HG02571 (cell line): ENCODE measurements around the gene TTC8.
A peak's percentile ranks its signal among the peaks of the same experiment; 100 is the strongest.
"Not testable (repeated sequence)": the region's sequence is repeated elsewhere in the genome, so short reads cannot be mapped to it uniquely, and the experiment has no call there.

Source experiments
- ATAC-seq: cut with Tn5 transposase; IDR thresholded peaks from one replicate; pipeline ENCODE4 v1.9.1; 2021; ENCODE audit warnings: mild to moderate bottlenecking, moderate library complexity; ENCODE audit not compliant: unreplicated experiment

The TTC8 gene

DNA sequence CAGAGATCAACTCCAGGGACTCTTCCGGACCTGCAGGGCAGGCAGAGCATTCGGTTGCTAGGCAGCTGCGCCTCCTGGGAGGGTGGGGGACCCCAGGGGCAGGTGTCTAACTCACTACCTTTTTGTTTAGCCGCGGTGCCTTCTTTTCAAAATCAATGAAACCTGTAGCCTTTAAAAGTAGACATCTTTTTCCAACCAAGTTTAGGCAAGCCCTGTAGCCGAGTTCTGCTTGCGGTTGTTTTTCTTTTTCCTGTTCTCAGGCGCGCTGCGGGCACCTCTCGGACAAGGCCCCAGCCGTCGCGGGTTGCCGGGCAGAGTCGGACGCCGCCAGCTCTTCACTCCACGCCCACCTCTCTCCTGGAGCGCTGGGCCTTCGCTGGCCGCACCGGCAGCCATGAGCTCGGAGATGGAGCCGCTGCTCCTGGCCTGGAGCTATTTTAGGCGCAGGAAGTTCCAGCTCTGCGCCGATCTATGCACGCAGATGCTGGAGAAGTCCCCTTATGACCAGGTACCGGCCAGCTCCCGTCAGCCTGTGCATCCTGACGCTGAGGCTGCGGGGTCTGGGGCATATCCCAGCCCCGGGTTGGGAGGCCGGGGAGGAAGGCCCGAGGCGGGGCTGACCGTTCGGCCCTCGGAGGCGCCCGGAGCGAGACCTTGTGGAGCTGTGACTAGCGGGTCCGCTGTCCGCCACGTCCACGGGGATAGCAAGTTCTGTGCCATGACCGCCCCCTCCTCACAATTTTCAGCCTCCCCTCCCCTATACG lies at the start of gene TTC8:
Gene TTC8 (plus strand): TSS at position 338 of the 764 bp plus-strand sequence. CDS start 57 bp downstream, at position 395.
- peak; percentile 99 for ATAC-seq

GRCh38 chr14:88775532-88775931 lies 48.9 kb upstream of the TTC8 start:
- ATAC-seq = no peak

GRCh38 chr14:88785911-88786310 lies 38.5 kb upstream of the TTC8 start:
- ATAC-seq = no peak

GRCh38 chr14:88786715-88787114 lies 37.7 kb upstream of the TTC8 start:
- ATAC-seq = no peak

DNA sequence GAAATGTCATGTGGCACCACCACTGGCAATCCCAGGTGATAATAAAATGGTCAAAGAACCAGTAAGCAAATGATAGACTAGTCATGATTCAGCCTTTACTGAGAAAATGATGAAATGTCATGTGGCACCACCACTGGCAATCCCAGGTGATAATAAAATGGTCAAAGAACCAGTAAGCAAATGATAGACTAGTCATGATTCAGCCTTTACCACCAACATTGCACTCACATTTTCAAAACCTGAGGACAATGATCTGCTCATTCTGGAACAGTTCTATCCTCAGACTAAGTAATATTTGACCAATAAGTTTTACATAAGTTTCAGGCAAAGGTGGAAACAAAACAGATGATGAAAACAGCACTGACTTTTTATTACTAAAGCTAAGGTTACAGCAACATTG lies 34.9 kb upstream of the TTC8 start:
- ATAC-seq = not testable (repeated sequence)

DNA sequence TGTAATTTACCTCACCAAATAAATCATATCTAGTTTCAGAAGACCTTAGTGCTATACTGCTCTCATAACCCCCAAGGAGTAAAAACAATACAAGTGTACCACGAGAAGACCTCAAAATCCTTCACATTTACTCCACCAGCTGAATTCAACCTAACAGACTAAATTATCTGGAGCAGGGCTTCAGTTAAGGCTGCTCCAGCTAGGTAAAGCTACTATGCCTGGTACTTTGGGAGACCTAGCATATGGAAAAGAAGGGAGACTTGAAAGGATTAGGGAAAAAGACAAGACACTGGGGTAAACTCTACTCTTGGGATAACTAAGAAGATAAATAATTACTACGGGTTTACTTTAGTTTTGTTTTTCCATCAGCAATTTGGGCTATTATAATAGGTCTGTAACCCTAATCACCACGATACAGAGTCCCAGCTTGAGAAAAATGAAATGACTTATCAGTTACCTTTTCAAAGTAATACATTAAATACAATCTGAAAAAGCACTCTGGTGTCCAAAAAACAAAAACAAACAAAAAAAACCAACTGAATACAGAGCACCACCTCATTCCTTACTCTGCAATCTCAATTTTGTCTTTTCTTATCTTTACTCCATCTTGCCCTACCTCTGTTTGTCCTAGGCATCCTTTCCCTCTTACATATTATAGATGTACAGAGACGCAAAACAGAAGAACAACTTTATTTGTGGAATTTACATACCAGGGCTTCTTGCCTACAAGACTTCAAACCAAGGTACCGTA lies 33.8 kb upstream of the TTC8 start:
- no peak for ATAC-seq

GRCh38 chr14:88791252-88791621 lies 33.2 kb upstream of the TTC8 start:
- no peak for ATAC-seq

DNA sequence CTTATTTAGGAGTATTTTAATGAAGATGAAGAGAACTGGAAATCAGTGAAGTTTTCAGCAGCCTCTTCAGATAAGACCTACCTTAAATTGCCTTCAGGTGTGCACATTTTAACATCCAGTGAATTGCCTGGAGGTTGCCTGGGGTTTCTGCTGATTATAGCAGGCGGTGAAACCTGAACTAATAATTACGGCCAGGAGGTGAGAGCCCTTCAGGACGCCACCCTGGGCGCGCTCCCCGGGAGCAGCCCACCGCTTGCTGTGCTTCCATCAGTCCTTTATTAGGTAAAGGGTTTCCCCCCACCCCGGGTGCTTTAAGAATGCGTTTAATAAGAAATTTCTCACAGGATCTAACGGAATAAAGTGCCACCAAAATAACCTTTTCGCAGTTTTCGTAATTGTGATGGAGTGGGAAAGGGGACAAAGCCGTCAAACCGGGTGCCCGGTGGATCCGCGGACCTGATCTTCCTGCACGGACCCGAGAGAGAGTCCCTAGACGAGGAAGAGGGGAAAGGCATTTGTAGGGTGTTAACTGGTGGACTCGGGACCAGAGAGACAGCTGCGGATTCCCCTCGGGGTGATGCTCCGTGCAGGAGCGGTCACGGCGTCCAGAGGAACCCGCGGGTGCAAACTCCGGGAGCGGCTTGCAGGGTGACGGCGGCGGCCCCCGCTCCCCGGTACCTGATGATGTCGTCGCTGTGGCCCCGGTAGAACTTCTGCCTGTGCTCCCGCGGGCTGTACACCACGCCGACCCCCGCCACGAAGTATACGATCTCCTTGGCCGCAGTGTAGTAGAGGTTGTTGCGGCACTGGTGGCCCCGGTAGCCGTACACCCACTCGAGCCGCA lies 32.6 kb upstream of the TTC8 start:
- ATAC-seq = peak; percentile 6

- peak; percentile 85 for ATAC-seq
Measured at GRCh38 chr14:88792473-88793258, 31.8 kb upstream of the TTC8 start, which contains the start of gene EML5. Gene EML5, minus strand, starts transcription at chr14:88792953. Its CDS starts 450 bp downstream, at chr14:88792503.

GRCh38 chr14:88793259-88793625 lies 31.2 kb upstream of the TTC8 start:
- ATAC-seq = no peak

- ATAC-seq = no peak
Measured at GRCh38 chr14:88798156-88798555, 26.3 kb upstream of the TTC8 start.

DNA sequence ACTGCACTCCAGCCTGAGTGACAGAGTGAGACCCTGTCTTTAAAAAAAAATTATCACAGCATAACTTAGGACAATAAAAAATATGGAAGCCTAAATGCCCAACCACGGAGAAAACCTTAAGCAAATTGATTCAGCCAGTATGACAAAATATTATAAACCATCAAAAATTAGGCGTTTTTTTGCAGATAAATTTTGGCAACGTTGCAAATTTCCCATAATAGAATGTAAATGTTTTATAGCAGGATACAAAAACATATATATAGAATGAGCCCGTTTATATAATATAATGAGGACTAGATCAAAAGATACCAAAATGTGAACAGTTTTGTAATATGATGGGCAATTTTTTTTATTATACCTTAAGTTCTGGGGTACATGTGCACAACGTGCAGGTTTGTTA lies 24.9 kb upstream of the TTC8 start:
- no peak for ATAC-seq

- ATAC-seq = no peak
Measured at GRCh38 chr14:88802596-88802995, 21.9 kb upstream of the TTC8 start.

GRCh38 chr14:88804035-88804434 lies 20.4 kb upstream of the TTC8 start:
- no peak for ATAC-seq

DNA sequence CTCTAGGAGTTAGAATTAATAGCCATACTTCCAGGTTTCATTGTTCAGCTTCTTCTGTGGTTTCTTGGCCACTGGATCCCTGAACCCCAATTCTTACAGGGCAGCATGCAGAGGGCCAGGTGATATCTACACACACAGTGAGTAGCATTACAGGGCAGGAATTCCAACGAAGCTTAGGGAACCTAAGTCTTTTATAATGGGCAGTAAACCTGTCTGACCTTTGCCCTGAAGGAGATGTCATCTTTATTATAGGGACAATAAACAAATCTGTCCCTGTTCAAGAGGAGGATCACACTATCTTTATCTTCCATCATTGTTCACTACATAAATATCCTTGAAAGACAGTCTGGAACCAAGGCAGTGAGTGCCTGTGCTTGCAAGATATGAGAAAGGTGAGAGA lies 20.0 kb upstream of the TTC8 start:
- no peak for ATAC-seq

DNA sequence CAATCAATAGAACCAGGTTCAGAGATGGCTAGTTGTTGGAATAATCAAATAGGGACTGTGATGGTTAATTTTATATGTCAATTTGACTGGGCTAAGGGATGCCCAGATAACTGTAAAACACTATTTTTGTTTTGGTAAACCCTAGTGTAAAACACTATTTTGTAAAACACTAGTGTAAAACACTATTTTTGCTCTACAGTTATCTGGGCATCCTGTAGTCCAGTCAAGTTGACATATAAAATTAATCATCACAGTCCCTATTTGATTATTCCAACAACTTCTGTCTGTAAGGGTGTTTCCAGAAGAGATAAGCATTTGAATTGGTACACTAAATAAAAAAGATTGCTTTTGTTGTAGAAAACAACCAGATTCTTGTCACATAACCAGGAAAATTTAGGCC lies 16.1 kb upstream of the TTC8 start:
- no peak for ATAC-seq

- ATAC-seq = no peak
Measured at GRCh38 chr14:88815980-88816379, 8.5 kb upstream of the TTC8 start.

DNA sequence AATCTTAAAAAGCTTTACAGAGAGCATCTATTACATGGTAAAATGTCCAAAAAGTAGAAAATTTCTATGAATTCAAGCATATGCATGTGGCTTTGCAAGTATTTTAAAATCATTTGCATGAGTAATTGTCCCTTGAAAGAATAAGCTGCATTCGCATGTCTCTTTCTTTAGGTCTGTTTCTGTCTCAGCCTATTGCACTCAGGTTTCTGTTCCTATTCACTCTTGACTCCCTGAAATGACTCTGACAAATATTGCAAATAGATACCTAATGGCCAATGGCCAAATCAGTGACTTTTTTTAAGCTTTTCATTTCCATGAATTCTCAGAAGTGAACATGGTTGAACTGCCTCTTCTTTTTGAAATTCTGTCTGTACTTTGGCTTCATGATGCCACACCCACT lies 6.4 kb upstream of the TTC8 start:
- ATAC-seq = no peak

DNA sequence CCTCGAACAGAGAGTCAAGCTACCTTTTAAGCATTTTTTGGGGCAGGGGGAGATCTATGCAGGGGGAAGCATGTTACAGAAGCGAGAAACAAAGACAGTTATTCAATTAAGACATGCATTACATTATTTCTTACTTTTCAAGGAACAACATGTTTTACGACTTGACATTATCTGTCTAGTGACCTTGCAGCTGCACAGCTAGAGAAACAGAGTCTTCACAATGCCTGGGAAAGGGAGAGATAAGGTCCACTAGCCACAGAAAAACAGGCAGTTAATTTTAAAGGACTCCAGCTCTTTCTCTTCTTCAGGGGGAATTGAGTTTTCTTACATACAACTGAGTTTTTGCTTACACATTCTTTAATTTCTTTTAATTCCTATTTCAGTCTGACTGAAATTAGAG lies 4.8 kb upstream of the TTC8 start:
- not testable (repeated sequence) for ATAC-seq

- no peak for ATAC-seq
Measured at GRCh38 chr14:88821378-88821777, 3.1 kb upstream of the TTC8 start.

GRCh38 chr14:88821888-88822287 lies 2.6 kb upstream of the TTC8 start:
- no peak for ATAC-seq
